Measurements from ENCODE around the gene TCAF1. TPM values are rescaled to one million over a fixed set of nuclear protein-coding genes. Genes with fewer than 3 reads are reported as not detected.
"Not testable (repeated sequence)": the region's sequence is repeated elsewhere in the genome, so short reads cannot be mapped to it uniquely, and the experiment has no call there.

TCAF1 gene
- total RNA-seq, 1 donor from 2014 or later: 46.3 TPM

DNA sequence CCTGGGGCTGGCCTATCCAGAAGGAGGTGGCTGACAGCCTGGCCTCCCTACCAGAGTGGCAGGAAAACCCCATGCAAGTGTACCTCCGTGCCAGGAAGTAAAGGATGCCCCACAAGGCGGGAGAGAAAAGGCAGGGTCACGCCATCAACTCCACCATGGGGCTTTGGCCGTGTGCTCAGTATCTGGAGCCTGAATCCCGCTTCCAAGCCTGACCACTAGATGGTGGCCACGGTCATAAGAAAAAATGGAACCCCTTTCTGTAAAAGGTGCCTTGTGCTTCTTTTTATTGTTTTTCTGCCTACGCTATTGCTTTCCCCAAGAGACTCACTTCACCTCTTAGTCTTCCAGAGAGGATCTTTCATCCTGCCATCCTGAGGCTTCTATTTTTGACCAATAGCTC is 84.1 kb downstream of the TCAF1 start:
- DNase-seq (ENCODE audit: low spot score); intact Hi-C loops (cut with DNase I): not testable (repeated sequence)

DNA sequence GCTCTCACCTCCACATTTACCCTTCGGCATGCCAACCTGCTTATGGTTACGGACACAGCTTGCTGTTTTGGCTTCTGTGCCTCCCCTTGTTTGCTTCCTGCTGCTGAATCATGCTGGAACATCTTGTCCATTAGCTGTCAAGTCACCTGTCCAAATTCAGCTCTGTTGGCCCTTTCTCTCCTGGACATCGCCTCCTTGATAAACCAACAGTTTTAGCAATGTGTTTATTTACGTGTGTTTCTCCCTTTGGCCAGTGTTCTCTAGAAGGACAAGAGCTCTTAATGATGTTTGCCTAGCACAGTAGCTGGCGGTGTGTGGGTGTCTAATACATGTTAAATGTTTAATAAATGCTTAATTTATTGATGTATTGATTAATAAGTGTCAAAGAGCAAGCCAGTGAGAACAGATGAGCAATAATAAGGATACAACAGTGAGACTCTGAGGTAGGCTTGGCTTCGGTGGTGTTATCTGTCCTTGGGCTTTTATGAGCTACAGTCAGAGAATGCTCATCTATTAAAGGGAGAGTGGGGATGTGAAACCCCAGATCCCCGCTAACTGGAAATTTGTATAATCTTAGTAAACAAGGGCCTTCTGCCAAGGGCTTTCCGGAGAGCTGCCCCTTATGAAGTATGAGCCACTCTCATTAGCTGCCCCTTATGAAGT is 85.4 kb downstream of the TCAF1 start:
- intact Hi-C loops (cut with DNase I); DNase-seq (ENCODE audit: low spot score): not testable (repeated sequence)

DNA sequence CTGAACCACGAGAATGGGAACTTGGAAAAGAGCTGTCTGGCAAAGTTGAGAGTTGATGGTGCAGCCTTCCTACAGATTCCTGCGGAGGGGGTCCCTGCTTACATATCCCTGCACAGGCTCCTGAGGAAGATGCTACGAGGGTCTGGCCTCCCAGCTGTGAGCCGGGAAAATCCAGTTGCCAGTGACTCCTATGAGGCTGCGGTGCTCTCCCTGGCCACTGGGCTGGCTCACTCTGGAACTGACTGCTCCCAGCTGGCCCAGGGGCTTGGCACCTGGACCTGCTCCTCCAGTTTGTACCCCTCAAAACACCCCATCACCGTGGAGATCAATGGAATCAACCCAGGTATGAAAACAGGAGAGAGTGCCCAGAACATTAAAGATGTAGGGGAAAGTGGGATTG is 91.3 kb downstream of the TCAF1 start:
- intact Hi-C loops (cut with DNase I); DNase-seq (ENCODE audit: low spot score): not testable (repeated sequence)

DNA sequence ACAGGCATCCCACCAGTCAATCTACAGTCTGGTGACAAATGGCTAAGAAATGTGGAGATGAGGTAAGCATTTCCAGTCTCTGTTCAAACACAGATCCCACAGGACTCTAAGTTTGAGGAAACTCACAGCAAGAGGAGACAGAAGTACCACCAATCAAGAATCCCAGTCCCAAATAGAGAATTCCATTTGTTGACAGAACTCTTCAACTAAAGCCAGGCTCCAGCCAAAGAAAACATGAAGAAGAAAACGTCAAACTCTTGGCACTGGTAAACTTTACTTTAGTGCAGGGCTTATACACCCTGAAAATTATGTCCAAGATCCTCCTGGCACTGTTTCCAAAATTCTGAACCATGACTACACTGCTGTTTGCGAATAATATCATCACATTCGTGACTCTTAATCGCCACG is 95.3 kb downstream of the TCAF1 start:
- intact Hi-C loops (cut with DNase I): not testable (repeated sequence)

More for the DNA sequence above, 95.3 kb downstream of the TCAF1 start:
- DNase-seq (ENCODE audit: low spot score): not testable (repeated sequence)

Other genes with a start within 250 kb of the TCAF1 start
- gene CTAGE6, start 144.5 kb downstream of the TCAF1 start, total RNA-seq: not detected
- gene OR2F2, start 33.1 kb upstream of the TCAF1 start, total RNA-seq: not detected
- not detected for gene OR2F1, start 52.7 kb upstream of the TCAF1 start, total RNA-seq
- gene OR6B1, start 98.1 kb upstream of the TCAF1 start, total RNA-seq: not detected
- not detected for gene OR2A5, start 146.8 kb upstream of the TCAF1 start, total RNA-seq
- not detected for gene OR2A25, start 167.6 kb upstream of the TCAF1 start, total RNA-seq
- gene OR2A12, start 184.1 kb upstream of the TCAF1 start, total RNA-seq: not detected
- gene OR2A2, start 207.4 kb upstream of the TCAF1 start, total RNA-seq: not detected
- not detected for gene OR2A14, start 221.0 kb upstream of the TCAF1 start, total RNA-seq